Keratinocyte (primary cell): ENCODE results near the gene NLGN1. TPM values are rescaled to one million over a fixed set of nuclear protein-coding genes. Genes with fewer than 3 reads are reported as not detected.

ENCODE experiments used
- DNase-seq: peaks from one replicate; pipeline ENCODE4 v3.0.0-alpha.2; 2011; ENCODE audit warnings: low read depth, missing footprints, low spot score
- FAIRE-seq: peaks from 2 replicates; lab custom pipeline; 2011; peaks lifted over from hg19 to GRCh38; lab: Jason Lieb, UNC
- H2AFZ ChIP-seq: 2 replicates; pipeline ENCODE4 v1.6.0; 2012; ENCODE audit warnings: low read length, control low read depth, inconsistent platforms; ENCODE audit not compliant: control insufficient read depth
- H3K27ac ChIP-seq: 2 replicates; pipeline ENCODE4 v1.5.1; 2011; ENCODE audit warnings: low read length; ENCODE audit not compliant: control insufficient read depth, insufficient read depth
- H3K27me3 ChIP-seq: 3 replicates; pipeline ENCODE4 v1.6.0; 2011; ENCODE audit warnings: low read length; ENCODE audit not compliant: control insufficient read depth, insufficient read depth; ENCODE audit errors: extremely low read depth
- H3K36me3 ChIP-seq, 2 experiments: 2 replicates in 1 of 2; 3 replicates in 1 of 2; pipeline ENCODE4 v1.5.1; 2011; ENCODE audit warnings: low read length in 2 of 2, mild to moderate bottlenecking in 1 of 2; ENCODE audit not compliant: control insufficient read depth in 2 of 2, insufficient read depth in 2 of 2; ENCODE audit errors: extremely low read depth in 1 of 2
- H3K4me1 ChIP-seq: 3 replicates; pipeline ENCODE4 v1.5.1; 2011; ENCODE audit warnings: low read length; ENCODE audit not compliant: control insufficient read depth, insufficient read depth; ENCODE audit errors: extremely low read depth
- H3K4me2 ChIP-seq: 3 replicates; pipeline ENCODE4 v1.6.0; 2011; ENCODE audit warnings: low read depth, low read length; ENCODE audit not compliant: control insufficient read depth, insufficient read depth; ENCODE audit errors: extremely low read depth
- H3K4me3 ChIP-seq, 3 experiments: fragments of 200-600 bp in 1 of 3; sonication (generic) in 1 of 3; 2 replicates in 2 of 3; 3 replicates in 1 of 3; pipeline ENCODE4 v1.5.1; 2011 to 2016; ENCODE audit warnings: low read length in 3 of 3, mild to moderate bottlenecking in 3 of 3, control low read depth in 2 of 3, inconsistent platforms in 1 of 3, low read depth in 1 of 3, mixed read lengths in 1 of 3, mixed run types in 1 of 3, moderate library complexity in 1 of 3; ENCODE audit not compliant: control insufficient read depth in 2 of 3, insufficient read depth in 2 of 3; ENCODE audit errors: extremely low read depth in 1 of 3
- H3K79me2 ChIP-seq: 2 replicates; pipeline ENCODE4 v1.6.0; 2012; ENCODE audit warnings: low read length; ENCODE audit not compliant: control insufficient read depth, insufficient read depth
- H3K9ac ChIP-seq: 3 replicates; pipeline ENCODE4 v1.6.0; 2011; ENCODE audit warnings: low read length; ENCODE audit not compliant: control insufficient read depth, insufficient read depth; ENCODE audit errors: extremely low read depth
- H3K9me1 ChIP-seq: 3 replicates; pipeline ENCODE4 v1.6.0; 2011; ENCODE audit warnings: low read length; ENCODE audit not compliant: control insufficient read depth, insufficient read depth; ENCODE audit errors: extremely low read depth
- H3K9me3 ChIP-seq: 2 replicates; pipeline ENCODE4 v1.5.1; 2012; ENCODE audit warnings: low read depth, low read length; ENCODE audit not compliant: control insufficient read depth
- H4K20me1 ChIP-seq: 3 replicates; pipeline ENCODE4 v1.6.0; 2011; ENCODE audit warnings: low read length; ENCODE audit not compliant: control insufficient read depth, insufficient read depth; ENCODE audit errors: extremely low read depth
- EZH2 ChIP-seq: IDR thresholded peaks from one replicate; pipeline ENCODE4 v1.6.1; 2012; ENCODE audit warnings: inconsistent platforms, mild to moderate bottlenecking, low read length, moderate library complexity
- dilution Hi-C: fragments of 300-500 bp; cut with MboI; formaldehyde crosslinking; loops from one replicate; pipeline ENCODE4 v1.7.0; 2020; ENCODE audit warnings: low sequenced_read_pairs; ENCODE audit not compliant: extremely low pct_ligation_motif_present
- polyA plus RNA-seq, 5 experiments: library from polyadenylated mRNA; depleted of rRNA in 3 of 5; stranded (reverse) in 3 of 5; stranded (forward) in 1 of 5; unstranded in 1 of 5; fragments of >200 nt; gene quantifications; 1 replicate in 1 of 5; 2 replicates in 3 of 5; 3 replicates in 1 of 5; pipeline versions ENCODE4 v1.2.1 to v1.2.3, GENCODE V29; 2011 to 2012; ENCODE audit warnings: missing spikeins in 2 of 5, low read depth in 1 of 5, low replicate concordance in 1 of 5
- TF ChIP-seq, protein P1 (sequence below), 3 experiments: IDR thresholded peaks in 1 of 3; conservative IDR thresholded peaks in 1 of 3; optimal IDR thresholded peaks in 1 of 3; 2 replicates in 2 of 3; 3 replicates in 1 of 3; pipeline versions ENCODE3 to v1.5.1; 2011; ENCODE audit warnings: low read length in 3 of 3, mild to moderate bottlenecking in 3 of 3, moderate library complexity in 2 of 3, control low read depth in 1 of 3, inconsistent platforms in 1 of 3; ENCODE audit not compliant: insufficient read depth in 2 of 3; ENCODE audit errors: extremely low read depth in 1 of 3

Gene NLGN1
- polyA plus RNA-seq, 1 donor (not counting 4 experiments of a cell fraction or from before 2014, with no cell fraction given) = not detected

DNA sequence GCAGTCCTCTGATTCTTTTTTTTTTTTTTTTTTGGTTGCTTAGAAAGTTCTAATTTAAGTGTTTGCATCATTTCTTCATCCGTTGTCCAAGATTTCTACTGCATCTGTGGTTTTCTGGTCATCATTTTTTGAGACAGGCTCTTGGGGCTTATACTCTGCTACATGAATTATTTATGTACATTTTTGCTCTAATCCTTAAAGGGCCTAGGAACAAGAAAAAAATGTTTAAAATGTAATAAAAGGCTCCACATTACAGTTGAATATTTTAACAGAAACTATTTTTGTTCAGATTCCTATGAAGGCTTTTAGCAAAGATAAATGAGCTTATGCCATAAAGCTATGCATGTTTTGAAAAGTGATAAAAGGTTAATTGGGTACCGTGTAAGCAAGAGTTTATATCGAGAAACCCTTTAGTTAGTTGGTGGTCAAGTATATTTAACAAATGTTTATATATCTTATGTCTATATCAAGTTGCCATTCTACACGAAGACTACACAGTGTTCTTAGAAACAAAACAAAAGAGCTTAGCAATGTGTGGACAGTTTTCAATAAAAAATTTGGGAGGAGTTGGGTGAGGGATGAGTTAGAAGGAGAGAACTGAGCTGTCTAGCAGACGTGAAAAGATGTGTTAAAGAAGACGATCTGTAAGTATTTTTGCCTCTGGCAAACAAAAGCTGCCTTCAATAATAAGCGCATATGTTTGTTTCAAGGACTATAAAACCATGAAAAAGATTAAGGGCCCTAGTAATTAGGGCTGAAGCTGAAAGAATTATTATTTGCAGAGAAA, 898.0 kb downstream of the NLGN1 start:
- H3K9me1 ChIP-seq = no peaks in the 10 kb centered on the region
- no peak overlapping the region for H3K27ac ChIP-seq
- FAIRE-seq (no peak), DNase-seq (no peak)
- no peaks in the 10 kb centered on the region for H3K9me3 ChIP-seq
- no peak overlapping the region for H2AFZ ChIP-seq
- H3K36me3 ChIP-seq = no peaks in the 10 kb centered on the region
- no peak overlapping the region for H3K4me2 ChIP-seq
- no peaks in the 10 kb centered on the region for H3K27me3 ChIP-seq
- no peak overlapping the region for H3K4me3 ChIP-seq
- no peaks in the 10 kb centered on the region for H4K20me1 ChIP-seq
- H3K9ac ChIP-seq = no peak overlapping the region
- dilution Hi-C loops = no loop called here
- TF ChIP-seq, protein P1, sequence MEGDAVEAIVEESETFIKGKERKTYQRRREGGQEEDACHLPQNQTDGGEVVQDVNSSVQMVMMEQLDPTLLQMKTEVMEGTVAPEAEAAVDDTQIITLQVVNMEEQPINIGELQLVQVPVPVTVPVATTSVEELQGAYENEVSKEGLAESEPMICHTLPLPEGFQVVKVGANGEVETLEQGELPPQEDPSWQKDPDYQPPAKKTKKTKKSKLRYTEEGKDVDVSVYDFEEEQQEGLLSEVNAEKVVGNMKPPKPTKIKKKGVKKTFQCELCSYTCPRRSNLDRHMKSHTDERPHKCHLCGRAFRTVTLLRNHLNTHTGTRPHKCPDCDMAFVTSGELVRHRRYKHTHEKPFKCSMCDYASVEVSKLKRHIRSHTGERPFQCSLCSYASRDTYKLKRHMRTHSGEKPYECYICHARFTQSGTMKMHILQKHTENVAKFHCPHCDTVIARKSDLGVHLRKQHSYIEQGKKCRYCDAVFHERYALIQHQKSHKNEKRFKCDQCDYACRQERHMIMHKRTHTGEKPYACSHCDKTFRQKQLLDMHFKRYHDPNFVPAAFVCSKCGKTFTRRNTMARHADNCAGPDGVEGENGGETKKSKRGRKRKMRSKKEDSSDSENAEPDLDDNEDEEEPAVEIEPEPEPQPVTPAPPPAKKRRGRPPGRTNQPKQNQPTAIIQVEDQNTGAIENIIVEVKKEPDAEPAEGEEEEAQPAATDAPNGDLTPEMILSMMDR (optimal IDR thresholded peaks at IDR 0.05 in 1 of 3, IDR thresholded peaks at IDR 0.05 in 1 of 3, conservative IDR thresholded peaks at IDR 0.05 in 1 of 3; ENCODE audit: extremely low read depth in 1 of 3, insufficient read depth in 2 of 3, low read length in 3 of 3) = no peak
- no peak for TF ChIP-seq EZH2
- H3K4me1 ChIP-seq = no peaks in the 10 kb centered on the region
- no peaks in the 10 kb centered on the region for H3K79me2 ChIP-seq

DNA sequence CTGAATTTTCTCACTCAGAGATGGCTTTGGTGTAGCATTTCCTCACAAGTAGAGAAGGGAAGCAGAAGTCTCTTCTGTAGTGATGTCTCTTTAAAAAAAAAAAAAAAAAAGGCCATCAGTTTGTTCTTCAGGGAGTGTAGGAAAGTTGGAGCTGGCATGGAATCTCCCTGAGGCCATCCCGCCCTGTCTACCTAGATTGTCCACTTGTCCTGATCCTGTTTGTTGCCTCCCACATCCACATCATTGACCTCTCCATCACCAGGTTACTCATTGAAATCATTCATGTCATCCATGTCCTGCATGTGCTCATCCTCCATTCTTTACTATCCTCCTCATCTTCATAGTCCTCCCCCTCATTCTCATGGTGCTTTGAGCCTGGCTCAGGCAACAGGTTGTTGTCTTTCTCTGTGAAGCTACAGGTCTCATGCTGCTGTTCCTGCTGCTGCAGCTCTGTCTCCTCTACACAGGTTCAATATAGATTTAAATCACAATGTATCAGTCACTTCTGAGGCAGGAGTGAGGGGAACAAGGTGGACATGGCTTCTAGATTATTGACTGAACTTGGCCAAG, 905.3 kb downstream of the NLGN1 start:
- no peak overlapping the region for H3K9ac ChIP-seq
- H3K4me1 ChIP-seq = no peaks in the 10 kb centered on the region
- no peak overlapping the region for H3K4me3 ChIP-seq
- TF ChIP-seq, protein P1 (optimal IDR thresholded peaks at IDR 0.05 in 1 of 3, IDR thresholded peaks at IDR 0.05 in 1 of 3, conservative IDR thresholded peaks at IDR 0.05 in 1 of 3; ENCODE audit: extremely low read depth in 1 of 3, insufficient read depth in 2 of 3, low read length in 3 of 3) = no peak
- no peak for TF ChIP-seq EZH2
- H3K9me1 ChIP-seq = no peaks in the 10 kb centered on the region
- H4K20me1 ChIP-seq = no peaks in the 10 kb centered on the region
- DNase-seq = no peak
- H3K79me2 ChIP-seq = no peaks in the 10 kb centered on the region
- no peak overlapping the region for H3K4me2 ChIP-seq
- no peak overlapping the region for H3K27ac ChIP-seq
- no peak for FAIRE-seq
- dilution Hi-C loops = no loop called here
- no peak overlapping the region for H2AFZ ChIP-seq
- no peaks in the 10 kb centered on the region for H3K27me3 ChIP-seq
- no peaks in the 10 kb centered on the region for H3K9me3 ChIP-seq
- H3K36me3 ChIP-seq = no peaks in the 10 kb centered on the region
